ENCODE measurements around the gene ITPRIP. TPM values are rescaled to one million over a fixed set of nuclear protein-coding genes. Genes with fewer than 3 reads are reported as not detected.
A peak's percentile ranks its signal among the peaks of the same experiment; 100 is the strongest.

The ITPRIP gene
- total RNA-seq, 1 experiment from 2014 or later = 12.0 TPM

DNA sequence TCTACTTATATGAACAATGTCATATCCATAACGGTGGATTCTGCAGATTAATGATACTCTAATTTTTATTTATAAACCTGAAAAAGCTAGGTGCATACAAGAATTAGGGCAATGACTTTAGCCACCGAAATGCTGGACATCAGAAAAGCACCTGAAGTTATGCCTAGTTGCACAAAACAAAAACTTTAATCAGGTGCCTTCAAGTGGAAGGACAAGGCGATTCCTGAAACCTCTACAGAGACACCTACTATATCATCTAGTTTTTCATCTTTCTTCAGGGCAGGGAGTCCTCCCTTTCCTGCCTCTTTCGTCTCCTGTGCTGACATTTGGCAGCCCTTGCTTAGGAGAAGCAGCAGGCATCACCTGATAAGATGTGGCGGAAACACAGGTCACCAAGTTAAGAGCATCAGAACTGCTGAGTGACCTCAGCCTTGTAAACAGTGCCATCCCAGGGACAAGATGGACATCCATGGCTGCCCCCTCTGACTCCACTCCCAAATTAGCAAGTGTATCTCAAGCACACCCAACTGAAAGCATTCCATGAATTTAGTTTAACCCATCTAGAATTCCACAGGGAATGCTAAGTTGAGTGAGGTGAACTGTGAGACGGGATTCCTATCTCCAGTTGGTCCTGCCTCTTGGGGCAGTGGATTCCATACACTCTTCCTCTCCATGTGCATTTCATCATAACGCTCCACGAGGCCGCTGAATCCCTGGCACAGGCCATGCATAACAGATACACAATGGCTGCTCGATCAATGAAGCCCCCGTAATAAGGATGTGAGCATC is 5.8 kb downstream of the ITPRIP start:
- Histone ChIP-seq H2AFZ (ENCODE audit: low read depth, low read length, poor library complexity, severe bottlenecking) (no peak overlapping the region), H3K27ac (ENCODE audit: low read depth, low read length) (peak overlapping the region; percentile 87), H3K4me1 (ENCODE audit: control insufficient read depth in 1 of 2, insufficient read depth in 2 of 2, low read length in 2 of 2) (peaks cover 81 to 95% of the 10 kb centered on the region in 2 experiments), H4K20me1 (ENCODE audit: insufficient read depth) (no peaks in the 10 kb centered on the region), H3K36me3 (ENCODE audit: control insufficient read depth in 1 of 2, insufficient read depth in 2 of 2, low read length in 2 of 2) (no peaks in the 10 kb centered on the region), H3K4me2 (ENCODE audit: low read length) (peak overlapping the region; percentile 85), H3K27me3 (ENCODE audit: insufficient read depth, low read length) (no peaks in the 10 kb centered on the region), H3K4me3 (replicated peaks in 1 of 2; ENCODE audit: low read depth in 1 of 2, low read length in 2 of 2) (no peak overlapping the region), H3K79me2 (ENCODE audit: insufficient read depth, low read length) (peaks cover 92% of the 10 kb centered on the region), H3K9me3 (ENCODE audit: control insufficient read depth in 1 of 2, insufficient read depth in 1 of 2, low read depth in 1 of 2, low read length in 2 of 2) (no peaks in the 10 kb centered on the region), H3K9me2 (ENCODE audit: insufficient read depth) (no peaks in the 10 kb centered on the region), H3K9ac (ENCODE audit: low read length) (peak overlapping the region; percentile 64)
- BruUV-seq (replicated peaks) = no TSS peak
- ATAC-seq (no peak), DNase-seq (ENCODE audit: low read depth, low spot score) (no peak)
- ChIA-PET RAD21 (ENCODE audit: low non-redundant PET in 1 of 2, low total read pairs in 2 of 2, uncharacterized antibody in 2 of 2, unreplicated experiment in 2 of 2) (no interaction called here), POLR2A (interaction anchor here (1.2 kb wide), 1 partner anchor 7 kb away, joined by 3 read pairs; no protein-coding TSS in a partner anchor), CTCF (interaction anchor here (1.4 kb wide), 1 partner anchor 58 kb away, joined by 4 read pairs; no protein-coding TSS in a partner anchor)
- TF ChIP-seq YY1 (IDR thresholded peaks at IDR 0.05; ENCODE audit: extremely low read depth, insufficient replicate concordance, low read depth, low read length) = no peak
- intact Hi-C loops (cut with micrococcal nuclease) = loop anchor here (10.0 kb wide), 1 partner anchor 438 kb away; no protein-coding TSS in a partner anchor

DNA sequence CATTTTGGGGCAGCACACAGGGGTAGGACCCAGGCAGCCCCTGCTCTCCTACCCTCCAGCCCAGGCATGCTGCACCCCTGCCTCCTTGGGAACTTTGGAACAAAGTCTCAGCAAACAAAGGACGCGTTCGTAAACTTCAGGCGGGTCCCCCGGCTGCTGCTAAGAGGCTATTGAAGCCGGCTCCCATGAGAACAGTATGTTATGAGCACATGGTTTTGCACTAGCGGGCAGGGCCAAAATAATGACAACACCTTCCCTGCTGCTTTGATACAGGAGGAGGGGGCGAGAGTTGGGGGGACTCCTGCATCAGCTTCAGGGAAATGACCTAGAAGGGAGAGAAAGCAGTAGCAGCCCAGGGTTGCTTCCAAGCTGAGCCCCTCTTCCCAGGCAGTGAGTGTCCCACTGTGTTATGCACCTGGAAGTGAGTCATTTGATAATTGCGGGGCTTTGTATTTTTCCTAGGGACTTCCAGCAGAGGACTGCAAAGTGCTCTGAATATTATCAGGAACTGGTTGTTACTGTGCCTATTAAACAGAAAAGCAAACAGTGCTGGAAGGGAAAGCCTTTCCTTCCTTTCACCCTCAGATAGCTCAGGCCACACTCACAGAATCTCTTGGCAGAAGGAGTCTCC is 6.9 kb downstream of the ITPRIP start:
- Histone ChIP-seq H3K79me2 (ENCODE audit: insufficient read depth, low read length) (peaks cover 92% of the 10 kb centered on the region), H3K4me2 (ENCODE audit: low read length) (peak overlapping the region; percentile 85), H3K9me2 (ENCODE audit: insufficient read depth) (no peaks in the 10 kb centered on the region), H3K4me3 (replicated peaks in 1 of 2; ENCODE audit: low read depth in 1 of 2, low read length in 2 of 2) (peak overlapping the region in 1 of 2 experiments; percentile 7; a peak in 2 of 4 replicates), H3K4me1 (ENCODE audit: control insufficient read depth in 1 of 2, insufficient read depth in 2 of 2, low read length in 2 of 2) (peaks cover 74 to 86% of the 10 kb centered on the region in 2 experiments), H3K36me3 (ENCODE audit: control insufficient read depth in 1 of 2, insufficient read depth in 2 of 2, low read length in 2 of 2) (no peaks in the 10 kb centered on the region), H3K27ac (ENCODE audit: low read depth, low read length) (peak overlapping the region; percentile 87), H3K9ac (ENCODE audit: low read length) (peak overlapping the region; percentile 64), H3K9me3 (ENCODE audit: control insufficient read depth in 1 of 2, insufficient read depth in 1 of 2, low read depth in 1 of 2, low read length in 2 of 2) (no peaks in the 10 kb centered on the region), H2AFZ (ENCODE audit: low read depth, low read length, poor library complexity, severe bottlenecking) (no peak overlapping the region), H4K20me1 (ENCODE audit: insufficient read depth) (no peaks in the 10 kb centered on the region), H3K27me3 (ENCODE audit: insufficient read depth, low read length) (no peaks in the 10 kb centered on the region)
- ChIA-PET CTCF (interaction anchor here (1.4 to 2.4 kb wide), 2 partner anchors 25 to 57 kb away, joined by 4 to 7 read pairs; no protein-coding TSS in a partner anchor), POLR2A (interaction anchor here (1.2 kb wide), 1 partner anchor 8 kb away, joined by 3 read pairs; no protein-coding TSS in a partner anchor), RAD21 (ENCODE audit: low non-redundant PET in 1 of 2, low total read pairs in 2 of 2, uncharacterized antibody in 2 of 2, unreplicated experiment in 2 of 2) (interaction anchor here in 1 of 2 experiments (1.2 kb wide), 1 partner anchor 26 kb away, joined by 3 read pairs; no protein-coding TSS in a partner anchor)
- BruUV-seq (replicated peaks) = no TSS peak
- DNase-seq (ENCODE audit: low read depth, low spot score) (peak; percentile 44), ATAC-seq (peak; percentile 36)
- peak; percentile 18 for TF ChIP-seq TCF7L2 (IDR thresholded peaks at IDR 0.05; ENCODE audit: borderline replicate concordance, extremely low read depth, insufficient read depth, insufficient read length)
- TF ChIP-seq SIN3A (IDR thresholded peaks at IDR 0.05; ENCODE audit: low read depth) = no peak
- TF ChIP-seq POLR2AphosphoS5 (IDR thresholded peaks at IDR 0.05; ENCODE audit: low read depth, low read length) = peak; percentile 32; the same call in 1 of the 2 replicates
- intact Hi-C loops (cut with micrococcal nuclease) = loop anchor here (10.0 kb wide), 1 partner anchor 437 kb away; no protein-coding TSS in a partner anchor

Measured in HCT116 (cell line).